GM20000 (cell line): Measurements from ENCODE around the gene IAPP.

Experiments
- DNase-seq: peaks from one replicate; pipeline ENCODE4 v3.0.0; 2012; ENCODE audit warnings: low spot score
- TF ChIP-seq, protein P1 (sequence below): IDR thresholded peaks from 2 replicates; pipeline ENCODE4 v1.5.1; 2012; ENCODE audit warnings: mild to moderate bottlenecking, control low read depth; ENCODE audit errors: extremely low read depth, missing control alignments

IAPP gene

DNA sequence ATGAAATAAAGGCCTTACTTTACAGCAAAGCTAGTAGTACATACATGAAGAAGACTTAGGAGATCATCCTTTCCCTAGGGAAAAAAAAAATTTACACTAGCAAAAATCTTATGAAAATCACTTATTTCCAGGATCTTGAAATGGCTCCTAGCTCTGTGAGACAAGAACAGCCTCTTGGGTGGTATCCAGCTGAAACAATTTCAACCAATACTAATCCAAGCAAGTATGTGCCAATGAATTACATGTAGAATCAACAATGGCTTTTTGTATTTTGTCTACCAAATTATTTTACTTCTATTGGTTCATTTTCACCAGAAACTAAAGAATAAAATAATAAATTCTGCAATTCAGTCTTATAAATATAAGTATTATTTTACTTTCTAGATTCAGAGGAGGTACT lies 35.2 kb upstream of the IAPP start:
- no peak for DNase-seq
- TF ChIP-seq, protein P1, sequence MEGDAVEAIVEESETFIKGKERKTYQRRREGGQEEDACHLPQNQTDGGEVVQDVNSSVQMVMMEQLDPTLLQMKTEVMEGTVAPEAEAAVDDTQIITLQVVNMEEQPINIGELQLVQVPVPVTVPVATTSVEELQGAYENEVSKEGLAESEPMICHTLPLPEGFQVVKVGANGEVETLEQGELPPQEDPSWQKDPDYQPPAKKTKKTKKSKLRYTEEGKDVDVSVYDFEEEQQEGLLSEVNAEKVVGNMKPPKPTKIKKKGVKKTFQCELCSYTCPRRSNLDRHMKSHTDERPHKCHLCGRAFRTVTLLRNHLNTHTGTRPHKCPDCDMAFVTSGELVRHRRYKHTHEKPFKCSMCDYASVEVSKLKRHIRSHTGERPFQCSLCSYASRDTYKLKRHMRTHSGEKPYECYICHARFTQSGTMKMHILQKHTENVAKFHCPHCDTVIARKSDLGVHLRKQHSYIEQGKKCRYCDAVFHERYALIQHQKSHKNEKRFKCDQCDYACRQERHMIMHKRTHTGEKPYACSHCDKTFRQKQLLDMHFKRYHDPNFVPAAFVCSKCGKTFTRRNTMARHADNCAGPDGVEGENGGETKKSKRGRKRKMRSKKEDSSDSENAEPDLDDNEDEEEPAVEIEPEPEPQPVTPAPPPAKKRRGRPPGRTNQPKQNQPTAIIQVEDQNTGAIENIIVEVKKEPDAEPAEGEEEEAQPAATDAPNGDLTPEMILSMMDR: no peak

DNA sequence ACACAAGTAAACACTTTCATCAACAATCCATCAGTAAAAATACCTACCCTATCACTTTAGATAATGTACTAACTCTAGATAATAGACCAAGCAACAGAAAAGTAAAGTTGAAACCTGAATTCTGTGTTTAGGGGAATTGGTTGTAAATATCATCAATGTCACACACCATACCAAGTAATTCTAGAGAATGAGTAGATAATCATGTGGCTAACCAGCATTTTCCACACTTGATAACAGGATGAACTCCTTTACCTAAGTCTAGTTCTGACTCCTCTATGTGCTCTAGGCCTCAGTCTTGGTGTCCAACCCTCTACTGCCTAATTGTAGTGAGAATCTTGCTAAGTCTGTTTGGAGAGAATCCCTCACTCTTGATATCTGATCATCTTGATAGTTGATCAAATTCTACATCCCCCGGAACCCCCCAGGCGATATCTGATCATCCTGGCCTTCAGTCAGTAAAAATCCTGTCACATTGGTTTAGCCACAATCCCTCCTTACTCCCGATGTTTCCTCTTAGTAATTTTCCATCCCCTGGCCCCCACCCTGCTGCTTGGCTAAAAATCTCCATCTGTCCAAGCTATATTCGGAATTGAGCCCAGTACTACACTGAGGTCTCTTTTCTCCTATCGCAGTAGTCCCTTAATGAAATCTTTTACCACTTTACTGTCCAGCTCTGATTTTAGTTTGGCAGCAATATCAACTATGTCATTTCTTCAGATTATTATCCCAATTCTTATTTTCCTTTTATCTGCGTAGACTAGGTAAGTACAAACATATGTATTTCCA lies 34.5 kb upstream of the IAPP start:
- no peak for DNase-seq
- TF ChIP-seq, protein P1: no peak

DNA sequence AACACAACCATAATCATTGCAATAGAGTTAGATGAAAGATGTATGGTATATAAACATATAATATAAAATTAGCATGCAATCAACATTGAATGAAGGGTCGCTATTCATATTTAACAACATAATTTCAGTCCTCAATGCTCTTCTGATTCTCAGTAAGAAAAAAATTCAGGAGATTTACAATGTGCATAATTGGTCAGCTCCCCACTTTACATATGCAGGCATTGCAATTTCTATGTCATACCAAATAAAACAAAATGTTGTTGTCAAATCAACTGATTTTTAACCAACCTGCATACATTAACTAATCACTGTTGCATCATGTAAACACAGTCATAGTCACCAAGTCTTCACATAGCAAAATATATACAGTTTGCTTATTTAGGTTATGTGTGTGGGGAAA lies 32.8 kb upstream of the IAPP start:
- TF ChIP-seq, protein P1: no peak
- DNase-seq: no peak

DNA sequence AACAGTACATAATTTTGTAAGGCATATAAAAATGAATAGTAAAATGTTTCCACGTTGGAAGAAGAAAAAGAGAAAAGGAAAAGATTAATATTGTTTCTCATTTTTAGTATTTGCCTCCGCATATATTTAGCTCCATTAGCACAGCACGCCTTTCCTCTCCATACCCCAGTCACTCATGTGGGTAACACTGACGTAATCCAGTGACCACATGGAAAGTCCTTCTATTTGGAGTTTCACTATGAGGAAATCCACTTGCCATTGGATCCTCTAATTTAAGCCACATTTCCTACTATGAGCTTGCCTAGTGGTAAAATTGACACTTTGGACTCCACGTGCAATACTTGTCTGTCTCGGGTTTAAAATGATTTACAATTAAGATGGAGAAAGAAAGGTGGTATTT lies 32.3 kb upstream of the IAPP start:
- TF ChIP-seq, protein P1: no peak
- no peak for DNase-seq

DNA sequence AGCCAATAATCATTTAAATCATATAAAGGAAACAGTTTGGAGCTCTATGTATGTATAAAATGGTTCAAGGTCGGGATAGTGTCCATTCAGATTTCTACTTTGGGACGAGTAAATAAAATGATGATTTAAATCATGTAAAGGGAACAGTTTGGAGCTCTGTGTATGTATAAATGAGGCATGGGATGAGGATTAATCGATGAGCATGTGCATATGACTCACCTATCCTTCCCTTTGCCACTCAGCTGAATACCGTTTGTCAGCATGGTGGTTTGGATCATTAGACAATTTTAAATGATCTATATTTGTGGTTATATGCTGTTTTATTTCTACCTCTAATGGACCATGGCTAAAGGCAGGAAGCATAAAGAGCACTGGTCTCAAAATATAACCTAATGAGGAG lies 30.9 kb upstream of the IAPP start:
- TF ChIP-seq, protein P1: no peak
- no peak for DNase-seq

DNA sequence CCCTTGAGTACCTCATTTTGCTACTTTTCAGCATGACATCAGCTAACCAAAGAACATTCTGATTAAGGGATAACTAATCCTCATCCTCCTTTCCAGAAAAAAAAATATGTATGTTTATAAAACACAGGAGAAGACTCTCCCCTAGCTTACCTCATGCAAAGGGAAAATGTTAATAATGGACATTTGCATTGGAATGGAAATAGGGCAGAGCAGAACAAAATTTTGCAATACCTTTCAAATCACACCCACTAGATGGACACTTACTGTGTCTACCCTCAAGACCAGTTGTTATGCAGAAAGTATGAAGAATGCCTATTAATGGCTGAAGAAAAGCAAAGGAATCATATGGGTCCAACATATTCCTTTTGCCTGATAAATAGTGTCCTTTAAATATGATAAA lies 29.1 kb upstream of the IAPP start:
- no peak for DNase-seq

DNA sequence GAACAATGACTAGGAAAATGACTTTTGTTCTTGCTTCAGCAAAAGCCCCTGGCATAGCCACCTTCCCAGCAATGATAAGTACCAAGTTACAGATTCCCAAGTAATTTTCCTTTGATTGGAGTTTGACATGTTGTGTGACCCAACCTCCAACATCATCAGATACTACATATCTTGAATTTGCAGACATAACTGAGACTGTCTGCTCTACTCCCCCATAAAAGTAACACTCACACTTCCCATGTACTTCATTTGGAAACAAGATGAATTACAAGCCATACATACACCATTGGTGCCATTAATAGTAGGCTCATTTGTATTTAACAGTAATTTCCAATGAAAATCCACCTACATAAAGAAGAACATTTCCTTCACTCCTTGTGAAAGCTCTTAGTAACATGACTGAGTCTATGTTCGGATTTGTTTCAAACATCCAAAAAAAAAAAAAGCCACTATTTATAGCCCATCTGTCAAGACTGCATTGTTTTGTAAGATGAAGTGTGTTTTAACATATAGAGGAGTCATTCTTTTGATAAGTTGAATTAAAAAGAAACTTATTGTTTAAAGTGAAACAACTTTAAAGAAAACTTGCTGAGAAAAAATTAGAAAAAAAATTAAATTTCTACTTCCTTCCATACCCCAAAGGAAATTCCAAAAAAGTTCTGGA lies 26.0 kb upstream of the IAPP start:
- no peak for DNase-seq
- TF ChIP-seq, protein P1: no peak

More for the DNA sequence above, 29.1 kb upstream of the IAPP start:
- TF ChIP-seq, protein P1: no peak
